SK-N-SH (cell line): ENCODE measurements around the gene ABHD16A. TPM values are rescaled to one million over a fixed set of nuclear protein-coding genes. Genes with fewer than 3 reads are reported as not detected.

Source experiments
- CTCF ChIA-PET: fragments of 300-600, 350-600 bp; formaldehyde crosslinking; extraction: SDS; loops from one replicate; lab custom pipeline; 2021; lab: Yijun Ruan, JAX
- POLR2A ChIA-PET: fragments of 350-600 bp; sonication (Branson Sonifier 250); formaldehyde crosslinking; extraction: SDS; loops from one replicate; lab custom pipeline; 2020; ENCODE audit warnings: antibody characterized with exemption, inconsistent platforms; lab: Yijun Ruan, JAX
- DNase-seq: peaks from one replicate; pipeline ENCODE4 v3.0.0; 2012
- H2AFZ ChIP-seq: fragments of 200-600 bp; sonication (generic); 2 replicates; pipeline ENCODE4 v1.8.1; 2016; ENCODE audit warnings: antibody characterized with exemption, mild to moderate bottlenecking, low read depth
- H3F3A ChIP-seq: fragments of 200-600 bp; sonication (generic); replicated peaks from 2 replicates; pipeline ENCODE3; 2016; ENCODE audit warnings: antibody characterized with exemption, mild to moderate bottlenecking; ENCODE audit not compliant: insufficient read depth
- H3K27ac ChIP-seq, 2 experiments: fragments of 200-500 bp in 1 of 2; fragments of 200-600 bp in 1 of 2; sonication (Bioruptor generic) in 1 of 2; sonication (generic), shearing (Covaris generic) in 1 of 2; 2 replicates each; pipeline versions ENCODE4 v1.5.1 to v1.6.1; 2014 to 2016; ENCODE audit warnings: low read depth in 2 of 2, inconsistent platforms in 1 of 2, low read length in 1 of 2, mild to moderate bottlenecking in 1 of 2, mixed read lengths in 1 of 2
- H3K27me3 ChIP-seq: fragments of 200-600 bp; sonication (generic), shearing (Covaris generic); 2 replicates; pipeline ENCODE4 v1.6.1; 2016; ENCODE audit warnings: mixed run types; ENCODE audit not compliant: insufficient read depth
- H3K36me3 ChIP-seq, 2 experiments: fragments of 200-500 bp in 1 of 2; fragments of 200-600 bp in 1 of 2; sonication (Bioruptor generic) in 1 of 2; sonication (generic) in 1 of 2; replicated peaks in 1 of 2; 2 replicates each; pipeline versions ENCODE3 to v1.5.1; 2014 to 2016; ENCODE audit warnings: low read length in 1 of 2, mild to moderate bottlenecking in 1 of 2; ENCODE audit not compliant: insufficient read depth in 2 of 2, control insufficient read depth in 1 of 2
- H3K4me1 ChIP-seq, 2 experiments: fragments of 200-500 bp in 1 of 2; fragments of 200-600 bp in 1 of 2; sonication (Bioruptor generic) in 1 of 2; sonication (generic), shearing (Covaris generic) in 1 of 2; 2 replicates each; pipeline versions ENCODE4 v1.5.1 to v1.6.1; 2014 to 2016; ENCODE audit warnings: low read depth in 1 of 2, low read length in 1 of 2, mixed run types in 1 of 2; ENCODE audit not compliant: insufficient read depth in 2 of 2, control insufficient read depth in 1 of 2
- H3K4me2 ChIP-seq: fragments of 200-600 bp; sonication (generic), shearing (Covaris generic); 2 replicates; pipeline ENCODE4 v1.6.1; 2017; ENCODE audit warnings: mixed run types
- H3K4me3 ChIP-seq, 2 experiments: fragments of 200-500 bp in 1 of 2; fragments of 200-600 bp in 1 of 2; sonication (Bioruptor generic) in 1 of 2; sonication (generic), shearing (Covaris generic) in 1 of 2; 2 replicates each; pipeline versions ENCODE4 v1.5.1 to v1.8.1; 2014 to 2016; ENCODE audit warnings: low read depth in 2 of 2, inconsistent platforms in 1 of 2, low read length in 1 of 2, mild to moderate bottlenecking in 1 of 2, mixed read lengths in 1 of 2, moderate library complexity in 1 of 2
- H3K79me2 ChIP-seq: fragments of 200-600 bp; sonication (generic); 2 replicates; pipeline ENCODE4 v1.8.1; 2017; ENCODE audit warnings: mild to moderate bottlenecking; ENCODE audit not compliant: insufficient read depth
- H3K9ac ChIP-seq: fragments of 200-600 bp; sonication (generic); 2 replicates; pipeline ENCODE4 v1.6.1; 2017; ENCODE audit warnings: mixed run types
- H3K9me2 ChIP-seq: fragments of 200-600 bp; sonication (generic); 2 replicates; pipeline ENCODE4 v1.6.1; 2017; ENCODE audit warnings: mixed run types
- H3K9me3 ChIP-seq: fragments of 200-600 bp; sonication (generic); 2 replicates; pipeline ENCODE4 v1.6.1; 2017; ENCODE audit warnings: mixed run types, mild to moderate bottlenecking, moderate library complexity
- H4K20me1 ChIP-seq: fragments of 200-600 bp; sonication (generic); 2 replicates; pipeline ENCODE4 v1.6.1; 2017; ENCODE audit warnings: mild to moderate bottlenecking, mixed run types; ENCODE audit not compliant: insufficient read depth
- FOXJ3 ChIP-seq: sonication (generic); formaldehyde crosslinking; IDR thresholded peaks from 2 replicates; pipeline ENCODE4 v1.5.1; 2020; ENCODE audit warnings: mild to moderate bottlenecking, missing genetic modification reagents
- GABPA ChIP-seq: IDR thresholded peaks from 2 replicates; pipeline ENCODE4 v1.4.0; 2012; ENCODE audit warnings: low read depth, mild to moderate bottlenecking
- GATA2 ChIP-seq: sonication (generic); formaldehyde crosslinking; IDR thresholded peaks from 2 replicates; pipeline ENCODE4 v1.5.0; 2020; ENCODE audit warnings: mild to moderate bottlenecking, missing genetic modification reagents
- IRF3 ChIP-seq: fragments of 150-350 bp; IDR thresholded peaks from 2 replicates; pipeline ENCODE4 v1.6.1; 2016; ENCODE audit warnings: mild to moderate bottlenecking, low read depth, low read length
- JUND ChIP-seq: IDR thresholded peaks from 2 replicates; pipeline ENCODE4 v1.4.0; 2012
- MEF2A ChIP-seq: IDR thresholded peaks from 2 replicates; pipeline ENCODE4 v1.4.0; 2012; ENCODE audit warnings: low read depth, borderline replicate concordance
- MXI1 ChIP-seq: IDR thresholded peaks from 2 replicates; pipeline ENCODE4 v1.6.1; 2012; ENCODE audit warnings: mild to moderate bottlenecking, low read depth, low read length, improper control_type of control experiment
- POLR2AphosphoS5 ChIP-seq: IDR thresholded peaks from 2 replicates; pipeline ENCODE4 v1.6.1; 2012; ENCODE audit warnings: low read depth, low read length
- RAD21 ChIP-seq: IDR thresholded peaks from 2 replicates; pipeline ENCODE4 v1.6.1; 2012; ENCODE audit warnings: mild to moderate bottlenecking, low read length
- REST ChIP-seq: IDR thresholded peaks from 2 replicates; pipeline ENCODE4 v1.6.1; 2012; ENCODE audit warnings: mild to moderate bottlenecking, low read depth, low read length, moderate library complexity
- SIN3A ChIP-seq: IDR thresholded peaks from 2 replicates; pipeline ENCODE4 v1.6.1; 2012; ENCODE audit warnings: low read depth, mild to moderate bottlenecking, low read length, moderate library complexity, borderline replicate concordance
- SMC3 ChIP-seq: IDR thresholded peaks from 2 replicates; pipeline ENCODE4 v1.6.1; 2012; ENCODE audit warnings: low read depth, low read length, improper control_type of control experiment
- TCF12 ChIP-seq: IDR thresholded peaks from 2 replicates; pipeline ENCODE4 v1.4.0; 2012
- USF1 ChIP-seq: IDR thresholded peaks from 2 replicates; pipeline ENCODE4 v1.4.0; 2012; ENCODE audit warnings: low read depth, borderline replicate concordance
- USF2 ChIP-seq: fragments of 150-350 bp; IDR thresholded peaks from 2 replicates; pipeline ENCODE4 v1.6.1; 2017; ENCODE audit warnings: antibody characterized with exemption, low read length, low read depth, borderline replicate concordance
- YY1 ChIP-seq: IDR thresholded peaks from 2 replicates; pipeline ENCODE4 v1.4.0; 2012; ENCODE audit warnings: low read depth, mild to moderate bottlenecking
- ZBTB33 ChIP-seq: IDR thresholded peaks from 2 replicates; pipeline ENCODE4 v1.4.0; 2012; ENCODE audit warnings: low read depth, borderline replicate concordance
- WGBS: methylation state at CpG from one replicate; pipeline ENCODE4 v1.1.6; 2017; ENCODE audit warnings: low lambda C conversion rate; 5-methylcytosine and 5-hydroxymethylcytosine counted together
- polyA plus RNA-seq, 3 experiments: library from polyadenylated mRNA; depleted of rRNA; stranded (reverse); fragments of >200 nt; gene quantifications; 2 replicates each; pipeline ENCODE4 v1.2.3, GENCODE V29; 2012

ABHD16A gene
- polyA plus RNA-seq, 1 of the 3 experiments (the other 2 are of a cell fraction): 49.3 TPM

- peaks cover 21% of the 10 kb centered on the region for H4K20me1 ChIP-seq
- peaks cover 63% of the 10 kb centered on the region for H3F3A ChIP-seq
- H3K9ac ChIP-seq: peak overlapping the region; percentile 97
- no peaks in the 10 kb centered on the region for H3K9me3 ChIP-seq
- peaks cover 26 to 39% of the 10 kb centered on the region in 2 experiments for H3K36me3 ChIP-seq
- TF ChIP-seq SIN3A: no peak
- no peak for TF ChIP-seq REST
- no peak for TF ChIP-seq MXI1
- no peak for TF ChIP-seq RAD21
- no peak for TF ChIP-seq POLR2AphosphoS5
- no peak for TF ChIP-seq USF1
- TF ChIP-seq GATA2 (CRISPR knock-in tag): no peak
- no peak for TF ChIP-seq MEF2A
- no peak for TF ChIP-seq USF2
- no peak for TF ChIP-seq TCF12
- no peak for TF ChIP-seq ZBTB33
- TF ChIP-seq IRF3: no peak
- no peak for TF ChIP-seq SMC3
- TF ChIP-seq YY1: no peak
- TF ChIP-seq FOXJ3 (CRISPR knock-in tag): no peak
- TF ChIP-seq GABPA: no peak
- no peak for TF ChIP-seq JUND
- no peaks in the 10 kb centered on the region for H3K9me2 ChIP-seq
- POLR2A ChIA-PET: no interaction called here
- no peak for DNase-seq
- WGBS: 20% methylated on average over 1 of the region's 2 CpGs
- peaks cover 28 to 38% of the 10 kb centered on the region in 2 experiments; a peak in 3 of 4 replicates for H3K4me1 ChIP-seq
- peak overlapping the region; percentile 99 for H3K4me2 ChIP-seq
- CTCF ChIA-PET: interaction anchor here (1.3 to 7.3 kb wide), 3 partner anchors 50 to 96 kb away, joined by 3 to 45 read pairs (median 3); partner anchors contain the start of gene VARS1
- no peaks in the 10 kb centered on the region for H3K27me3 ChIP-seq
- no peak overlapping the region for H2AFZ ChIP-seq
- peak overlapping the region; percentile 88 to 90 for H3K27ac ChIP-seq
- H3K79me2 ChIP-seq: peaks cover 63% of the 10 kb centered on the region
- peak overlapping the region; percentile 85 to 86 for H3K4me3 ChIP-seq
Measured at GRCh38 chr6:31734247-31734820, 31.2 kb upstream of the ABHD16A start.
